ENCODE results near the gene MAP7D1.
"Not testable (repeated sequence)": the region's sequence is repeated elsewhere in the genome, so short reads cannot be mapped to it uniquely, and the experiment has no call there.

The MAP7D1 gene

DNA sequence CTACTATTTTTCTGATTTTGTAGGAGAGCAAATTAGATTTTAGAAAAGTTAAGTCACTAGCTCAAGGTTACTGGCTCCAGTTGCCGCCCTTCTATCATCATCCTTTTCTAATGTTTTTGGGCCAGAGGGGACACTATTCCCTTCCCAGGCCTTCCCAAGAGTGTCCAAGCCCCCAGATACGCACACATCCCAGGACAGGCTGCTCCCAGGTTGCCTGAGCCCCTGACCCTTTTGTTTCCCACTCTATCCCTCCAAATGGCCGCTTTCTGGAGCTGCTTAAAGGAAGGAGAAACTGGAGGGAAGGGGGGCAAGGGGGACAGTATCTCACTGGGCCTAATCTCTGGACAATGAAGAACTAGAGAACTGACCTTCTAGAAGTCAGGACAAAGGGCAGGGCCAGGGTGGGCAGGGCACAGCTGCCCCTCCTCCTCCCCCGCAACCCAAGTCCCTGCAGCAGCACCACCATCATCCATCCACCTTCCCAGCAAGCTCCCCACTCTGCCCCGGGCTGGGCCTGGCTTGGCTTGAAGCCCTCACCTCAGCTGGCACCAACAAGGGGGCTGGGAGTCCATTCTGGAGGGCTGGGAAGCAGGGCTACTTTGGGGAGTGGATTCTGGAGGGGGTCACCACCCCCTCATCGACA lies 1.1 kb upstream of the MAP7D1 start:
- TF ChIP-seq, protein P1, sequence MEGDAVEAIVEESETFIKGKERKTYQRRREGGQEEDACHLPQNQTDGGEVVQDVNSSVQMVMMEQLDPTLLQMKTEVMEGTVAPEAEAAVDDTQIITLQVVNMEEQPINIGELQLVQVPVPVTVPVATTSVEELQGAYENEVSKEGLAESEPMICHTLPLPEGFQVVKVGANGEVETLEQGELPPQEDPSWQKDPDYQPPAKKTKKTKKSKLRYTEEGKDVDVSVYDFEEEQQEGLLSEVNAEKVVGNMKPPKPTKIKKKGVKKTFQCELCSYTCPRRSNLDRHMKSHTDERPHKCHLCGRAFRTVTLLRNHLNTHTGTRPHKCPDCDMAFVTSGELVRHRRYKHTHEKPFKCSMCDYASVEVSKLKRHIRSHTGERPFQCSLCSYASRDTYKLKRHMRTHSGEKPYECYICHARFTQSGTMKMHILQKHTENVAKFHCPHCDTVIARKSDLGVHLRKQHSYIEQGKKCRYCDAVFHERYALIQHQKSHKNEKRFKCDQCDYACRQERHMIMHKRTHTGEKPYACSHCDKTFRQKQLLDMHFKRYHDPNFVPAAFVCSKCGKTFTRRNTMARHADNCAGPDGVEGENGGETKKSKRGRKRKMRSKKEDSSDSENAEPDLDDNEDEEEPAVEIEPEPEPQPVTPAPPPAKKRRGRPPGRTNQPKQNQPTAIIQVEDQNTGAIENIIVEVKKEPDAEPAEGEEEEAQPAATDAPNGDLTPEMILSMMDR (IDR thresholded peaks at IDR 0.05; ENCODE audit: insufficient read depth, low read length, poor library complexity, severe bottlenecking), result no peak
- H3K27me3 ChIP-seq (replicated peaks; ENCODE audit: control insufficient read depth, insufficient read depth, low read length), result no peaks in the 10 kb centered on the region

GRCh38 chr1:36156329-36157114 lies 562 bp downstream of the MAP7D1 start:
- Histone ChIP-seq H3K27me3 (replicated peaks; ENCODE audit: control insufficient read depth, insufficient read depth, low read length) (no peaks in the 10 kb centered on the region), H3K36me3 (ENCODE audit: control insufficient read depth, insufficient read depth, low read length) (no peaks in the 10 kb centered on the region; the same call in none of the 2 replicates), H3K4me3 (replicated peaks; ENCODE audit: low read depth, low read length) (peak overlapping the region; percentile 95)
- DNase-seq (ENCODE audit: extremely low read depth, insufficient read length), result peak; percentile 71
- TF ChIP-seq, protein P1 (IDR thresholded peaks at IDR 0.05; ENCODE audit: insufficient read depth, low read length, poor library complexity, severe bottlenecking), result no peak

More for the DNA sequence above, 1.1 kb upstream of the MAP7D1 start:
- peak overlapping the region; percentile 95 for H3K4me3 ChIP-seq (replicated peaks; ENCODE audit: low read depth, low read length)
- H3K36me3 ChIP-seq (ENCODE audit: control insufficient read depth, insufficient read depth, low read length), result no peaks in the 10 kb centered on the region; the same call in none of the 2 replicates
- no peak for DNase-seq (ENCODE audit: extremely low read depth, insufficient read length)

DNA sequence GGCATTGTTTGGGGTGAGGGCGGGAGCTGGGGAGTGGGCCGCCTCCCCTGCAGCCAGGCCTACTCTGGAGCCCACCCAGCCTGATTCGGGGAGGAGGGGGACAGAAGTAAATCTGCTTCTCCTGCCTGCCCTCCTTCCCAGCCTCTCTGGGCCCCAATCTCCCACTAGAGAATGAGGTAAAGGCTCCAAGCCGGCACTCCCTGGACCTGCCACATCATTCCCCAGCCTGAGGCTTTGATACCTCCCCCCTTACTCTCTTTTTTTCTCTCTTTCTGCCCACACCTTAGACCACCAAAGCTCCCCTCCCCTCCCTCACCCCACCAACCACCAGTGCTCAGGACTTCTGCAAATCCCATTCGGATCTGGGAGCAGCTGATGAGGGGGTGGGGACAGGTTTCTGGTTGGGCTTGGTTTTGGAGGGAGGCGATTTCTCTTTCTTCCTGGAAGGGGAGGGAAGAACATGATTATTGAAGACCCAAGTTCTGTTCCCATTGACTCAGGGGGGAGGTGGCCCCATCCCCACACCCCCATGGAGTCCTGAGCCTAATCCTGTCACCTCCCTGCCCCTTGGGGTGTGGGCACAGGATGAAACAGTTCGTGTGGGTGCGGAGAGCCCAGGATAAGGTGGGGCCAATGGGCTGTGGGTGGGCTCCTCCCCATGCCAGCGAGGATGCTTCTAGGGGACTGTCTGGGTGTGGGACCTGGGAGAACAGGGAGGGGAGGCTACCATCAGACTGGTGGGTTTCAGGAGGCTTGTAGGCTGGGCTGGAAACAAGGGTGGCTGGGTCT lies 1.3 kb downstream of the MAP7D1 start:
- TF ChIP-seq, protein P1 (IDR thresholded peaks at IDR 0.05; ENCODE audit: insufficient read depth, low read length, poor library complexity, severe bottlenecking), result no peak
- no peak for DNase-seq (ENCODE audit: extremely low read depth, insufficient read length)
- no peaks in the 10 kb centered on the region for H3K27me3 ChIP-seq (replicated peaks; ENCODE audit: control insufficient read depth, insufficient read depth, low read length)

GRCh38 chr1:36157973-36158826 lies 2.2 kb downstream of the MAP7D1 start:
- TF ChIP-seq, protein P1 (IDR thresholded peaks at IDR 0.05; ENCODE audit: insufficient read depth, low read length, poor library complexity, severe bottlenecking), result no peak
- no peak for DNase-seq (ENCODE audit: extremely low read depth, insufficient read length)
- peak overlapping the region; percentile 95 for H3K4me3 ChIP-seq (replicated peaks; ENCODE audit: low read depth, low read length)
- no peaks in the 10 kb centered on the region for H3K27me3 ChIP-seq (replicated peaks; ENCODE audit: control insufficient read depth, insufficient read depth, low read length)
- H3K36me3 ChIP-seq (ENCODE audit: control insufficient read depth, insufficient read depth, low read length), result no peaks in the 10 kb centered on the region; the same call in none of the 2 replicates

More for the DNA sequence above, 1.3 kb downstream of the MAP7D1 start:
- H3K4me3 ChIP-seq (replicated peaks; ENCODE audit: low read depth, low read length), result peak overlapping the region; percentile 95
- H3K36me3 ChIP-seq (ENCODE audit: control insufficient read depth, insufficient read depth, low read length), result no peaks in the 10 kb centered on the region; the same call in none of the 2 replicates

DNA sequence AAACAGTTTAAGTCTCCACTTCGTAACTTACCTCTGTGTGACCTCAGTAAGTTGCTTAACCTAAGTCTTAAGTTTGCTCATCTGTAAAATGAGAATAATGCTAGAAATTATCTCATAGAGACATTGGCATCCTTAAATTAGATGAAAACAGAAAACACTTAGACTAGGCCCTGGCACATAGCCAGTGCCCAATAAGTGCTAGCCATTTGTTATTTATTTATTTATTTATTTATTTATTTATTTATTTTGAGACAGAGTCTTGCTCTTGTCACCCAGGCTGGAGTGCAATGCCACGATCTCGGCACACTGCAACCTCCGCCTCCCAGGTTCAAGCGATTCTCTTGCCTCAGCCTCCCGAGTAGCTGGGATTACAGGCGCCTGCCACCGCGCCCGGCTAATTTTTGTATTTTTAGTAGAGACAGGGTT lies 2.9 kb downstream of the MAP7D1 start:
- H3K4me3 ChIP-seq (replicated peaks; ENCODE audit: low read depth, low read length); H3K27me3 ChIP-seq (replicated peaks; ENCODE audit: control insufficient read depth, insufficient read depth, low read length); DNase-seq (ENCODE audit: extremely low read depth, insufficient read length); H3K36me3 ChIP-seq (ENCODE audit: control insufficient read depth, insufficient read depth, low read length): not testable (repeated sequence)

Data from GM06990 (cell line).